GM18951 (cell line): ENCODE results near the gene KCNN3.
"Not testable (repeated sequence)": the region's sequence is repeated elsewhere in the genome, so short reads cannot be mapped to it uniquely, and the experiment has no call there.

Experiments
- POLR2A ChIP-seq: IDR thresholded peaks from 4 replicates; pipeline ENCODE4 v1.6.1; 2011; ENCODE audit warnings: mild to moderate bottlenecking; ENCODE audit not compliant: insufficient read length, insufficient read depth; ENCODE audit errors: extremely low read depth
- in situ Hi-C: fragments of 300-500 bp; cut with MboI; formaldehyde crosslinking; loops from one replicate; pipeline ENCODE4 v1.12.0; 2022; ENCODE audit warnings: low sequenced_read_pairs, mixed read lengths, inconsistent platforms; ENCODE audit not compliant: unreplicated experiment

The KCNN3 gene

DNA sequence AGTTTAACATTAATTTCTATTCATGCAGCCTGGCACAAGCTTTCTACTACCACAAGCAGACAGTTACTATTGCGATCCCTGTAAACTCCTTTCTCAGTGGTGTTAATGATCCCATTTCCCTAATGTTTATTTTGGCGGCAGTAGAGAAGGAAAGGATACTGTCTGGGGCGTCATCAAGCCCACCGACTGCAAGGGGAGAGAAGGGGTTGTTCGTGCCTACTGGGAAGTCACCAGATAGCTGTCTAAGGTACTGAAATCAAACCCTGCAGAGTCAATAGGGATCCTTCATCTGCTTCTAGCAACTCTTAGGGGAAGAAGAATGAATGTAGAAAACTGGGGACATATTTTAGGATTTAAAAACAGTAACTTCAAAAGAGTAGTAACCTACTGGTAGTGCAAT is 166.9 kb downstream of the KCNN3 start:
- no peak for TF ChIP-seq POLR2A
- in situ Hi-C loops, result no loop called here

DNA sequence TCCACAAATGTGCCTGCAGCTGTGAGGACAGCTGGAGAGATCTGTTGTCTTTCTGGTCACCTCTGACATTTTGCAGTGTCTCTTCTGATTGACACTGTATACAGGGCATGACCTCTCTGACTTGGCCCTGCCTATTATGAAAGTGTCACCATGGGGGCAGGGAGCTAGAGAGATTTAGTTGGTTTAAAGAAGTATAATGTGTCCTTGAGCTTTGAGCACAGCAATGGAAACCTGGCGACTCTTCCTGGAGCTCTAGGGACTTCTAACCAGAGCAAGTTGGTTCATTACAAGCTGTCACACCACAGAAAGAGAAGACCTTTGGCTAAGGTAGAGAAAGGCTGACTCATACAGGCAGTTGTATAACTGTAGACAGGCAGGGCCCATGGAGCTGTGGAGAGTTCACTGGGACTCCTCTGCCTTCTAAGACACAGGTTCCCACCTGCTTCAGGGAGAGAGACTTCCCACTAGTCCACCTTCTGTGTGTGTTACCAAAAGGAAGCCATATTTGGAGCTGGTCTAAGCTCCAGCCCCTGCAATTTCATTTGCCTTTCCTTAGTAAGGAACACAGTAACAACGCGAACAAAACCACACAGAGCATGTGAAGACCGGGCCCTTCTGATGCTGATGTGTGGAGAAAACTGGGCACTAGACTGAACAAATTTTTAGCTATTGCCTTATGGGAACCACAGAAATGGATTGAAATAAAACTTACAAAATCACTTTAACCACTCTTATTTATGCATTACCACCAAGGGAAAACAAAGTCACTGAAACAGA is 171.6 kb downstream of the KCNN3 start:
- no peak for TF ChIP-seq POLR2A
- in situ Hi-C loops, result no loop called here

DNA sequence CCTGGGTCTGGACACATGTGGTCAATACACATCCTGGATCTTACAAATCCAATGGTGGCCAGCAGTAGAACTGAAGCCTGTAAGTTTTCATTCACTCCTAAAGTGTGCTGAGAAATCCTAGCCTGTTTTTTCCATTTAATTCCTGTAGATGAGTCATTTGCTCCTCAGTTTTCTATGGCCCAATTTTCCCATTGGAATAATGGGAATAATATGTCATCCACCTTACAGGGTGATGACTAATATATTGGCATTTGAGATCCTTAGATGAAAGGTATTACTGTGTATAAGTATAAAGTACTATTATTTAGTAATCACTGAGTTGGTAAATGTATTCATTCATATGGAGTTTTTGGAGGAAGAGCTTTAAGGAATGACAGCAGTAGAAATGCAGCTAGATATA is 172.4 kb downstream of the KCNN3 start:
- TF ChIP-seq POLR2A, result no peak
- in situ Hi-C loops, result no loop called here

- TF ChIP-seq POLR2A, result no peak
- in situ Hi-C loops, result no loop called here
Measured at GRCh38 chr1:154696456-154696855, 173.6 kb downstream of the KCNN3 start.

GRCh38 chr1:154695985-154696384 is 174.1 kb downstream of the KCNN3 start:
- no peak for TF ChIP-seq POLR2A
- in situ Hi-C loops, result no loop called here

DNA sequence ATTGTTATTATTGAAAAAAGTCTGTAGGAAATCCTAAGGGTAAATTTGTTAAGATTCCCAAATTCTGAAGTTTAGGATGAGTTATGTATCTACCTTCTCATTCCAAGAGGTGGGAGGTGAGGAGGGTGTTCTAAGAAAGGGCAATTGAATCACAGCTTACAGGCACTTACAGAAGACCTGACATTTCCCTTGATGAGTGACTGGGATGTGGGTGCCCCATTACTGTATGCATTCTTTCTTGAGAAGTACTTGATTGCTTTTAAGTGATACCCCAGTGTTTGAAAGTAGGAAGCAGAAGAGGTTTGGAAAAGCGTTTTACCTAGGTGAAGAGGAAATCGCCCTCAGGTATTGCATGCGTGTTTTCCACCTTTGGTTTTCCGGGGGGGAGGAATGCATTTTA is 175.1 kb downstream of the KCNN3 start:
- in situ Hi-C loops, result no loop called here
- no peak for TF ChIP-seq POLR2A

DNA sequence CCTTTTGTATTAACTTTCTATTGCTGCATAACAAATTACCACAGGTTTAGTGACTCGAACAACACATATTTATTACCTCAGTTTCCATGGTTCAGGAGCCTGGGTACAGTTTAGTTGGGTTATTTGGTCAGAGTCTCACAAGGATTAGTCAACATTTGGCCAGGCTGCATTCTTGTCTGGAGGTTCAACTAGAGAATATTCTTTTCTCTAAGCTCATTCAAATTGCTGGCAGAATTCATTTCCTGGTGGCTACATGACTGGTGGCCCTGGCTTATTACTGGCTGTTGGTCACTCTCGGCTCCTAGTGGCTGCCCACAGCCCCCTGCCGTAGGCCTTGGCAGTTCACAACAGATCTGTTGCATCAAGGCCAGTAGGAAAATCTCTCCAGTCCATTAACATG is 181.0 kb downstream of the KCNN3 start:
- no peak for TF ChIP-seq POLR2A
- in situ Hi-C loops, result no loop called here

DNA sequence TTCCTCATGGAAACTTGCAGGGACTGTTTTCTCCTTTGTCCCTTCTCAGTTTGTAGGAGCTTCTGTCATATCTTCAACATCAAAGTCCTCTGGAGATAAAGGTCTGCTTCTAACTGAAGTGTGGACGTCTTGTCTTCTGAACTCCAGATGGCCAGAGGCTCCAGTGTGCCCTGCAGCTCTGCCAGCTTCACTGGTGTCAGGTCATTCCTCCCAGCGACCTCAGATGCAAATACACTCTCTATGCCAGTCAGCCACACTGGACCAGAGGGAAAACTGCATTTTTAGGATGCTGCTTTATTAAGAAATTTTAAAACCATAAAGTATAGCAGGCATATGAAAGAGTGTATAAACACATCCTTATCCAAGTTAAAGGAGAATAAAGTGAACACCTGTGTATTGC is 183.6 kb downstream of the KCNN3 start:
- TF ChIP-seq POLR2A, result no peak
- in situ Hi-C loops, result no loop called here

DNA sequence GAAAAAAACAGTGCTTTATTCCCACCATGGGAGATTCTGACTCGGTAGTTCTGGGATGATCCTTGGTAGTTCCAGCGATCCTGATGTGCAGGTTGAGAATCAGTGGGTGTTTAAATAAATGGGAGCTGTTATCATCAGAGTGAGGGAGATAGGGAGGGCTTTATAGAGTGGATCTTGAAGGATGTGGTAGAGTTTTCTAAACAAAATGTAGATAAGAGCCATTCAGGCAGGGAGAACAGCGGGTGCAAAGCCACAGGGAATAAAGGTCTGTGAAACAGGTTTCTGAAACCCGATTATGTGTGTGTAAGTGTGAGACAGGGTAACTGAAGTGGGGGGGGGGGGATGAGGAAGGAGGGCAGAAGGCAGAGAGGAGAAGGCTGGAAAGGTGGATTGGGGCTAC is 186.3 kb downstream of the KCNN3 start:
- in situ Hi-C loops, result no loop called here
- TF ChIP-seq POLR2A, result no peak

DNA sequence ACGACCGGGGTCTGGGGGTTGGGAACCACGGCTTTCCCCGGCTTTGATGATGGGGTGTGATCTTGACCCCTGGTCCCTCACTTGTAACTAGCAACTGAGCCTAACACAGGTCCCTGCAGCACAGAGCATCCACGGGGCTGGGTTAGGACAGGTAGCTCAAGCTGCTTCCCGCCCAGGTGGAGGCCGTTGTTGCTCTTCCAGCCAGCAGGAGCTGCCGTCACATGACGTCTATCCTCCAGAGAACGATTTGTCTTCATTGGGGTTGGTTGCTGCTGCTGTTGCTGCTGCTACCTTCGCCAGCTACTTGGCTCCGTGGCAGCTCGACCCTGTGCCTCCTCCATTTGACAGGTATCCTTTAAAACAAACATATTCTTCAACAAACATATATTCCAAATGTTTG is 187.8 kb downstream of the KCNN3 start:
- TF ChIP-seq POLR2A, result no peak
- in situ Hi-C loops, result no loop called here

DNA sequence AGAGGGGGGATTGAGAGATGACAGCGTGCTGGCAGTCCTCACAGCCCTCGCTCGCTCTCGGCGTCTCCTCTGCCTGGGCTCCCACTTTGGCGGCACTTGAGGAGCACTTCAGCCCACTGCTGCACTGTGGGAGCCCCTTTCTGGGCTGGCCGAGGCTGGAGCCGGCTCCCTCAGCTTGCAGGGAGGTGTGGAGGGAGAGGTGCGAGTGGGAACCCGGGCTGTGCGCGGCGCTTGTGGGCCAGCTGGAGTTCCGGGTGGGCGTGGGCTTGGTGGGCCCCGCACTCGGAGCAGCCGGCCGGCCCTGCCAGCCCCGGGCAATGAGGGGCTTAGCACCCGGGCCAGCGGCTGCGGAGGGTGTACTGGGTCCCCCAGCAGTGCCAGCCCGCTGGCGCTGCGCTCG is 192.2 kb downstream of the KCNN3 start:
- in situ Hi-C loops, result not testable (repeated sequence)

DNA sequence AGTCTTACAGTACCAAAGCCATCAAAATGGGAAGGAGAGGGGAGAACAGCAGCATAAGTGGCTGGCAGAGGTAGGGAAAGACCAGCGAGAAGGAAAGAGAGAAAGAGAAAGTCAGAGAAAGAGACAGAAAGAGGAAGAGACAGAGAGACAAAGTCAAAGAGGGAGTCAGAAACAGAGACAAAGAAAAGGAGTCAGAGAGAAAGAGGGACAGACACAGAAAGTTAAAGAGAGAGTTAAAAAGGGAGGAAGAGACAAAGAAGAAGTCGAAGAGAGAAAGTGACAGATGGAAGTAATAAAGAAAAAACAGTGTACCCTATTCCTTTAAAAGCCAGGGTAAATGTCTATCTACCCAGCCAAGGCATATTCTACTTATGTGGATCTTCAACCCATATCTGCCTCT is 193.2 kb downstream of the KCNN3 start:
- in situ Hi-C loops, result not testable (repeated sequence)

GRCh38 chr1:154674456-154674855 is 195.6 kb downstream of the KCNN3 start:
- in situ Hi-C loops, result not testable (repeated sequence)

GRCh38 chr1:154672245-154672644 is 197.8 kb downstream of the KCNN3 start:
- in situ Hi-C loops, result not testable (repeated sequence)

DNA sequence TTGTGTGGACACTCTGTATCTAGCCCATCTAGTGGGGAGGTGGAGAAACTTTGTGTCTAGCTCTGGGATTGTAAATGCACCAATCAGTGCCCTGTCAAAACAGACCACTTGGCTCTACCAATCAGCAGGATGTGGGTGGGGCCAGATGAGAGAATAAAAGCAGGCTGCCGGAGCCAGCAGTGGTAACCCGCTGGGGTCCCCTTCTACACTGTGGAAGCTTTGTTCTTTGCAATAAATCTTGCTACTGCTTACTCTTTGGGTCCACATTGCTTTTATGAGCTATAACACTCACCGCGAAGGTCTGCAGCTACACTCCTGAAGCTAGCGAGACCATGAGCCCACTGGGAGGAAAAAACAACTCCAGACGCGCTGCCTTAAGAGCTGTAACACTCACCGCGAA is 198.7 kb downstream of the KCNN3 start:
- in situ Hi-C loops, result not testable (repeated sequence)

GRCh38 chr1:154670310-154671270 is 199.5 kb downstream of the KCNN3 start:
- in situ Hi-C loops, result not testable (repeated sequence)
